MCF 10A (cell line): ENCODE data around the gene NATD1. TPM values are rescaled to one million over a fixed set of nuclear protein-coding genes. Genes with fewer than 3 reads are reported as not detected.

Source experiments
- BruUV-seq: library from RNA; stranded (reverse); fragments of 400-500 nt; replicated peaks from 2 replicates; lab custom pipeline; 2021; lab: Mats Ljungman, UMichigan
- CTCF ChIA-PET: fragments of 300-600 bp; sonication (Branson Sonifier 250); formaldehyde crosslinking; extraction: SDS; loops from one replicate; lab custom pipeline; 2021; ENCODE audit warnings: antibody characterized with exemption, inconsistent platforms; lab: Yijun Ruan, JAX
- POLR2A ChIA-PET: fragments of 300-600, 350-650 bp; sonication (Branson Sonifier 250); formaldehyde crosslinking; extraction: SDS; loops from one replicate; lab custom pipeline; 2020; ENCODE audit warnings: antibody characterized with exemption, inconsistent platforms; lab: Yijun Ruan, JAX
- DNase-seq: peaks from one replicate; pipeline ENCODE4 v3.0.0-alpha.2; 2018; ENCODE audit not compliant: unreplicated experiment
- H3K27ac Mint-ChIP-seq: one replicate; pipeline ENCODE4 v1.8.0; 2022; ENCODE audit warnings: mild to moderate bottlenecking, low read depth, mixed read lengths; ENCODE audit not compliant: unreplicated experiment
- H3K27me3 Mint-ChIP-seq: one replicate; pipeline ENCODE4 v1.8.0; 2022; ENCODE audit warnings: mixed read lengths; ENCODE audit not compliant: insufficient read depth, unreplicated experiment
- H3K36me3 Mint-ChIP-seq: one replicate; pipeline ENCODE4 v1.8.0; 2022; ENCODE audit warnings: mild to moderate bottlenecking, moderate library complexity, mixed read lengths; ENCODE audit not compliant: insufficient read depth, unreplicated experiment
- H3K4me1 Mint-ChIP-seq: one replicate; pipeline ENCODE4 v1.8.0; 2022; ENCODE audit warnings: mixed read lengths; ENCODE audit not compliant: insufficient read depth, unreplicated experiment
- H3K4me3 Mint-ChIP-seq: one replicate; pipeline ENCODE4 v1.8.0; 2022; ENCODE audit warnings: mild to moderate bottlenecking, moderate library complexity, mixed read lengths; ENCODE audit not compliant: unreplicated experiment
- H3K9me3 Mint-ChIP-seq: one replicate; pipeline ENCODE4 v1.8.0; 2022; ENCODE audit warnings: mixed read lengths; ENCODE audit not compliant: unreplicated experiment
- CTCF ChIP-seq: fragments of 200-600 bp; IDR thresholded peaks from one replicate; pipeline ENCODE4 v1.8.0; 2022; ENCODE audit warnings: antibody characterized with exemption, mild to moderate bottlenecking; ENCODE audit not compliant: unreplicated experiment
- intact Hi-C: fragments of 100-400 bp; cut with micrococcal nuclease; formaldehyde crosslinking; loops from 2 replicates; pipeline ENCODE4 v1.14.1; 2022
- total RNA-seq: library from RNA; stranded (reverse); gene quantifications from 2 replicates; pipeline ENCODE4 v1.2.3, GENCODE V29; 2022

Gene NATD1
- total RNA-seq, 1 experiment from 2014 or later, result 2.3 TPM

GRCh38 chr17:21249920-21250703 lies 3.1 kb downstream of the NATD1 start:
- BruUV-seq, result no TSS peak
- no peaks in the 10 kb centered on the region for H3K9me3 Mint-ChIP-seq
- intact Hi-C loops, result loop anchor here (10.0 kb wide), 1 partner anchor 125 kb away; the partner anchor contains the start of gene DHRS7B
- ChIA-PET POLR2A (interaction anchor here (1.2 to 2.1 kb wide), 3 partner anchors 10 to 294 kb away, joined by 3 to 10 read pairs (median 3); partner anchors contain the start of gene TMEM11), CTCF (interaction anchor here (0.7 to 2.7 kb wide), 4 partner anchors 10 to 122 kb away, joined by 3 to 15 read pairs (median 4); no protein-coding TSS in a partner anchor)
- peaks cover 10% of the 10 kb centered on the region for H3K4me1 Mint-ChIP-seq
- no peak overlapping the region for H3K4me3 Mint-ChIP-seq
- DNase-seq, result no peak
- no peak overlapping the region for H3K27ac Mint-ChIP-seq
- TF ChIP-seq CTCF, result no peak
- H3K36me3 Mint-ChIP-seq, result peaks cover 15% of the 10 kb centered on the region
- no peaks in the 10 kb centered on the region for H3K27me3 Mint-ChIP-seq

GRCh38 chr17:21249086-21249795 lies 4.0 kb downstream of the NATD1 start:
- no peak for TF ChIP-seq CTCF
- peaks cover 15% of the 10 kb centered on the region for H3K36me3 Mint-ChIP-seq
- ChIA-PET POLR2A (interaction anchor here (1.2 to 1.3 kb wide), 2 partner anchors 9 to 293 kb away, joined by 3 read pairs; no protein-coding TSS in a partner anchor), CTCF (interaction anchor here (0.7 to 2.7 kb wide), 6 partner anchors 10 to 131 kb away, joined by 3 to 15 read pairs (median 4); no protein-coding TSS in a partner anchor)
- DNase-seq, result no peak
- peaks cover 10% of the 10 kb centered on the region for H3K4me1 Mint-ChIP-seq
- no TSS peak for BruUV-seq
- no peak overlapping the region for H3K4me3 Mint-ChIP-seq
- no peak overlapping the region for H3K27ac Mint-ChIP-seq
- no peaks in the 10 kb centered on the region for H3K9me3 Mint-ChIP-seq
- no peaks in the 10 kb centered on the region for H3K27me3 Mint-ChIP-seq
- intact Hi-C loops, result loop anchor here (10.0 kb wide), 1 partner anchor 124 kb away; the partner anchor contains the start of gene DHRS7B

GRCh38 chr17:21248500-21248899 lies 4.7 kb downstream of the NATD1 start:
- BruUV-seq, result no TSS peak
- no peak for TF ChIP-seq CTCF
- intact Hi-C loops, result loop anchor here (10.0 kb wide), 1 partner anchor 124 kb away; the partner anchor contains the start of gene DHRS7B
- H3K9me3 Mint-ChIP-seq, result no peaks in the 10 kb centered on the region
- no peak overlapping the region for H3K27ac Mint-ChIP-seq
- no peaks in the 10 kb centered on the region for H3K27me3 Mint-ChIP-seq
- ChIA-PET CTCF (interaction anchor here (0.7 to 2.7 kb wide), 3 partner anchors 9 to 120 kb away, joined by 3 to 15 read pairs (median 6); no protein-coding TSS in a partner anchor), POLR2A (no interaction called here)
- H3K4me3 Mint-ChIP-seq, result no peak overlapping the region
- peaks cover 10% of the 10 kb centered on the region for H3K4me1 Mint-ChIP-seq
- DNase-seq, result no peak
- peaks cover 15% of the 10 kb centered on the region for H3K36me3 Mint-ChIP-seq
